ENCODE data around the gene ST3GAL4.

- TF ChIP-seq CTCF (IDR thresholded peaks at IDR 0.05) (no peak), POLR2A (IDR thresholded peaks at IDR 0.05) (no peak)
Observed at GRCh38 chr11:126343051-126343450, 12.4 kb upstream of the ST3GAL4 start.
